CD14-positive monocyte (primary cell): ENCODE data around the gene NDUFS6. TPM values are rescaled to one million over a fixed set of nuclear protein-coding genes. Genes with fewer than 3 reads are reported as not detected.

ENCODE experiments used
- DNase-seq, 3 donors: peaks; one replicate each; pipeline ENCODE4 v3.0.0-alpha.2; 2011 to 2022
- H2AFZ ChIP-seq: 2 replicates; pipeline ENCODE4 v1.6.0; 2012; ENCODE audit warnings: mild to moderate bottlenecking, low read depth, low read length, inconsistent platforms; ENCODE audit not compliant: insufficient read depth, poor library complexity, severe bottlenecking
- H3K27ac ChIP-seq, 2 donors: 1 replicate in 1 of 2; 2 replicates in 1 of 2; pipeline ENCODE4 v1.5.1; 2012 to 2013; ENCODE audit warnings: low read length in 2 of 2, control low read depth in 1 of 2, inconsistent platforms in 1 of 2, low read depth in 1 of 2, mild to moderate bottlenecking in 1 of 2
- H3K27me3 ChIP-seq, 2 donors: one replicate each; pipeline versions ENCODE4 v1.6.0 to v1.6.1; 2011 to 2013; ENCODE audit warnings: low read length in 2 of 2; ENCODE audit not compliant: control insufficient read depth in 2 of 2, insufficient read depth in 2 of 2
- H3K36me3 ChIP-seq, 2 donors: replicated peaks in 1 of 2; 1 replicate in 1 of 2; 2 replicates in 1 of 2; pipeline versions ENCODE4 v1.5.1 to v1.6.1; 2012 to 2013; ENCODE audit warnings: low read length in 2 of 2, control low read depth in 1 of 2, inconsistent platforms in 1 of 2, mild to moderate bottlenecking in 1 of 2; ENCODE audit not compliant: insufficient read depth in 2 of 2, control insufficient read depth in 1 of 2
- H3K4me1 ChIP-seq, 2 donors: 1 replicate in 1 of 2; 2 replicates in 1 of 2; pipeline versions ENCODE4 v1.5.1 to v1.6.1; 2012 to 2013; ENCODE audit warnings: low read length in 2 of 2, control low read depth in 1 of 2, inconsistent platforms in 1 of 2, mild to moderate bottlenecking in 1 of 2, moderate library complexity in 1 of 2; ENCODE audit not compliant: insufficient read depth in 2 of 2, control insufficient read depth in 1 of 2
- H3K4me2 ChIP-seq: replicated peaks from 2 replicates; pipeline ENCODE3; 2012; ENCODE audit warnings: low read length, moderate library complexity, mild to moderate bottlenecking; ENCODE audit not compliant: poor library complexity, severe bottlenecking; ENCODE audit errors: extremely low read depth
- H3K4me3 ChIP-seq, 3 experiments: fragments of 200-600 bp in 1 of 3; sonication (generic) in 1 of 3; replicated peaks in 1 of 3; 1 replicate in 2 of 3; 2 replicates in 1 of 3; pipeline ENCODE4 v1.5.1; 2011 to 2013; ENCODE audit warnings: low read length in 3 of 3, mild to moderate bottlenecking in 3 of 3, control low read depth in 2 of 3, low read depth in 2 of 3, inconsistent platforms in 1 of 3, moderate library complexity in 1 of 3
- H3K79me2 ChIP-seq: 2 replicates; pipeline ENCODE4 v1.6.0; 2012; ENCODE audit warnings: mild to moderate bottlenecking, control low read depth, inconsistent platforms, low read length, moderate library complexity; ENCODE audit not compliant: insufficient read depth
- H3K9ac ChIP-seq: 2 replicates; pipeline ENCODE4 v1.6.0; 2017; ENCODE audit warnings: low read length, mild to moderate bottlenecking; ENCODE audit not compliant: insufficient read depth, poor library complexity, severe bottlenecking
- H3K9me3 ChIP-seq, 2 donors: replicated peaks in 1 of 2; 1 replicate in 1 of 2; 2 replicates in 1 of 2; pipeline versions ENCODE4 v1.5.1 to v1.6.1; 2012 to 2013; ENCODE audit warnings: low read length in 2 of 2, control low read depth in 1 of 2; ENCODE audit not compliant: control insufficient read depth in 1 of 2, insufficient read depth in 1 of 2
- H4K20me1 ChIP-seq: 2 replicates; pipeline ENCODE4 v1.6.0; 2012; ENCODE audit warnings: mild to moderate bottlenecking, low read length, control low read depth, moderate library complexity; ENCODE audit not compliant: insufficient read depth
- H3K27ac Mint-ChIP-seq, 7 donors: one replicate each; pipeline ENCODE4 v1.8.0; 2020; ENCODE audit warnings: mild to moderate bottlenecking in 7 of 7, mixed read lengths in 7 of 7, moderate library complexity in 6 of 7, inconsistent platforms in 2 of 7
- H3K27me3 Mint-ChIP-seq, 3 donors: one replicate each; pipeline ENCODE4 v1.8.0; 2021 to 2022; ENCODE audit warnings: low read depth in 3 of 3, mild to moderate bottlenecking in 3 of 3, mixed read lengths in 3 of 3, moderate library complexity in 3 of 3, inconsistent platforms in 1 of 3
- H3K36me3 Mint-ChIP-seq, 2 donors: one replicate each; pipeline ENCODE4 v1.8.0; 2020; ENCODE audit warnings: mixed read lengths in 2 of 2, inconsistent platforms in 1 of 2, mild to moderate bottlenecking in 1 of 2
- H3K4me1 Mint-ChIP-seq: one replicate; pipeline ENCODE4 v1.8.0; 2020; ENCODE audit warnings: mild to moderate bottlenecking, mixed read lengths
- H3K4me3 Mint-ChIP-seq, 2 donors: one replicate each; pipeline ENCODE4 v1.8.0; 2020; ENCODE audit warnings: mild to moderate bottlenecking in 2 of 2, mixed read lengths in 2 of 2, moderate library complexity in 1 of 2
- H3K9me3 Mint-ChIP-seq, 7 donors: one replicate each; pipeline ENCODE4 v1.8.0; 2020 to 2022; ENCODE audit warnings: mixed read lengths in 7 of 7, mild to moderate bottlenecking in 6 of 7, moderate library complexity in 6 of 7, inconsistent platforms in 2 of 7
- WGBS: methylation state at CpG from one replicate; pipeline ENCODE4 v1.1.5; 2013; ENCODE audit warnings: missing lambda C conversion rate; ENCODE audit not compliant: insufficient coverage; 5-methylcytosine and 5-hydroxymethylcytosine counted together
- intact Hi-C, 2 donors: fragments of 100-400 bp; cut with micrococcal nuclease; formaldehyde crosslinking; loops; one replicate each; pipeline versions ENCODE4 v1.15.0 to v1.15.1; 2023
- polyA plus RNA-seq, 3 donors: library from polyadenylated mRNA; depleted of rRNA in 1 of 3; unstranded in 2 of 3; stranded (reverse) in 1 of 3; fragments of 300-500 nt in 2 of 3; fragments of >200 nt in 1 of 3; fragmentation: Illumina TruSeq in 2 of 3; gene quantifications; 1 replicate in 2 of 3; 2 replicates in 1 of 3; pipeline ENCODE4 v1.2.3, GENCODE V29; 2012 to 2021
- TF ChIP-seq, protein P1 (sequence below): fragments of 200-600 bp; IDR thresholded peaks from one replicate; pipeline ENCODE4 v1.8.0; 2022; ENCODE audit warnings: antibody characterized with exemption, mild to moderate bottlenecking

Gene NDUFS6
- polyA plus RNA-seq, 3 donors: 20.5 to 62.3 (median 62.2) TPM

DNA sequence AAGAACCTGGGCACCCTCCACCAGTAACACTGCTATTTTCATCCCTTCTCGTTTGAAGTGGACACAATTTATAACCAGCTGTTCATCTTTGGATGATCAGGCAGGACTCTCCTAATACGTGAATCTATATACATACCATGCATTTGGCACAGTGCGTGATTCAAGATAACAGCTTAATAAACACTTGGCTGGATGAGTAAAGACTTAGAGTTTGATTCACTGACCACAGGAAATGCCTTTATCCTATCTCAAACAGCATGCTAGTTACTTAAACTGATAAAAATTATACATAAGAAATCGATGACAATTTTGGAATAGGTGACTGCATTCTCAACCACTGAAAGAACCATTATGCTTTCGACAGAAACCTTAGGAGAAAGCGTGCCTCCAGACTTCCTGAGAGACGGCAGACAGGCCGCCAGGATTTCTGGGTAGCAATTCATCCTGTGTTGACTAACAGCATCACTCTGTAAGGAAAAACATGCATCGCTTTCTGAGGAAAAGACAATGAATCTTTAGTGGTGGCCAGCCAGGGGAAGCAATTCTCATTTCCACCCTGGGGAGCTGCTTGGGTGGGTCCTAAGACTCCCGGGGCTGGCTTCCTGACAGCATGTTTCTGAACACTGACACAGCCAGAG lies 11.3 kb upstream of the NDUFS6 start:
- 50% methylated on average over 5 of the region's 10 CpGs for WGBS
- DNase-seq: no peak
- Histone ChIP-seq H3K4me2 (no peak overlapping the region), H3K36me3 (no peaks in the 10 kb centered on the region), H4K20me1 (no peaks in the 10 kb centered on the region), H3K4me1 (no peaks in the 10 kb centered on the region), H3K4me3 (no peak overlapping the region), H3K27ac (no peak overlapping the region), H3K9me3 (no peaks in the 10 kb centered on the region), H3K27me3 (no peaks in the 10 kb centered on the region), H3K79me2 (no peaks in the 10 kb centered on the region), H3K9ac (no peak overlapping the region), H2AFZ (no peak overlapping the region)
- H3K4me1 Mint-ChIP-seq: peaks cover 6% of the 10 kb centered on the region
- peaks cover 3 to 12% (median 5%) of the 10 kb centered on the region in 3 donors for H3K27me3 Mint-ChIP-seq
- no peak overlapping the region for H3K4me3 Mint-ChIP-seq
- no peaks in the 10 kb centered on the region for H3K36me3 Mint-ChIP-seq
- peaks cover 0 to 2% (median 0%) of the 10 kb centered on the region in 7 donors for H3K9me3 Mint-ChIP-seq
- TF ChIP-seq, protein P1, sequence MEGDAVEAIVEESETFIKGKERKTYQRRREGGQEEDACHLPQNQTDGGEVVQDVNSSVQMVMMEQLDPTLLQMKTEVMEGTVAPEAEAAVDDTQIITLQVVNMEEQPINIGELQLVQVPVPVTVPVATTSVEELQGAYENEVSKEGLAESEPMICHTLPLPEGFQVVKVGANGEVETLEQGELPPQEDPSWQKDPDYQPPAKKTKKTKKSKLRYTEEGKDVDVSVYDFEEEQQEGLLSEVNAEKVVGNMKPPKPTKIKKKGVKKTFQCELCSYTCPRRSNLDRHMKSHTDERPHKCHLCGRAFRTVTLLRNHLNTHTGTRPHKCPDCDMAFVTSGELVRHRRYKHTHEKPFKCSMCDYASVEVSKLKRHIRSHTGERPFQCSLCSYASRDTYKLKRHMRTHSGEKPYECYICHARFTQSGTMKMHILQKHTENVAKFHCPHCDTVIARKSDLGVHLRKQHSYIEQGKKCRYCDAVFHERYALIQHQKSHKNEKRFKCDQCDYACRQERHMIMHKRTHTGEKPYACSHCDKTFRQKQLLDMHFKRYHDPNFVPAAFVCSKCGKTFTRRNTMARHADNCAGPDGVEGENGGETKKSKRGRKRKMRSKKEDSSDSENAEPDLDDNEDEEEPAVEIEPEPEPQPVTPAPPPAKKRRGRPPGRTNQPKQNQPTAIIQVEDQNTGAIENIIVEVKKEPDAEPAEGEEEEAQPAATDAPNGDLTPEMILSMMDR: no peak
- no peak overlapping the region for H3K27ac Mint-ChIP-seq
- intact Hi-C loops: loop anchor here (10.0 kb wide), 3 partner anchors 435 to 1175 kb away; partner anchors contain the start of genes CEP72 (in 1 of the 2) and CLPTM1L (in 1 of the 2)

- H3K9ac ChIP-seq: no peak overlapping the region
- H3K27me3 ChIP-seq: no peaks in the 10 kb centered on the region
- H3K79me2 ChIP-seq: no peaks in the 10 kb centered on the region
- H4K20me1 ChIP-seq: no peaks in the 10 kb centered on the region
- H3K27me3 Mint-ChIP-seq: peaks cover 3 to 10% (median 5%) of the 10 kb centered on the region in 3 donors
- H3K9me3 ChIP-seq: no peaks in the 10 kb centered on the region
- intact Hi-C loops: loop anchor here (10.0 kb wide), 3 partner anchors 436 to 1176 kb away; partner anchors contain the start of genes CEP72 (in 1 of the 2) and CLPTM1L (in 1 of the 2)
- no peak overlapping the region for H2AFZ ChIP-seq
- TF ChIP-seq, protein P1: no peak
- H3K4me3 Mint-ChIP-seq: no peak overlapping the region
- peaks cover 0 to 2% of the 10 kb centered on the region in 2 donors for H3K36me3 ChIP-seq
- H3K4me1 ChIP-seq: no peaks in the 10 kb centered on the region
- H3K4me3 ChIP-seq: no peak overlapping the region
- no peak for DNase-seq
- no peak overlapping the region for H3K27ac Mint-ChIP-seq
- no peak overlapping the region for H3K27ac ChIP-seq
- peaks cover 0 to 2% (median 0%) of the 10 kb centered on the region in 7 donors for H3K9me3 Mint-ChIP-seq
- H3K4me2 ChIP-seq: no peak overlapping the region
- peaks cover 6% of the 10 kb centered on the region for H3K4me1 Mint-ChIP-seq
- 81% methylated on average over 3 of the region's 3 CpGs for WGBS
- H3K36me3 Mint-ChIP-seq: peaks cover under 1 to 2% of the 10 kb centered on the region in 2 donors
Measured at GRCh38 chr5:1791176-1791575, 10.0 kb upstream of the NDUFS6 start.
